Measurements from ENCODE around the gene NGEF.

Gene NGEF

DNA sequence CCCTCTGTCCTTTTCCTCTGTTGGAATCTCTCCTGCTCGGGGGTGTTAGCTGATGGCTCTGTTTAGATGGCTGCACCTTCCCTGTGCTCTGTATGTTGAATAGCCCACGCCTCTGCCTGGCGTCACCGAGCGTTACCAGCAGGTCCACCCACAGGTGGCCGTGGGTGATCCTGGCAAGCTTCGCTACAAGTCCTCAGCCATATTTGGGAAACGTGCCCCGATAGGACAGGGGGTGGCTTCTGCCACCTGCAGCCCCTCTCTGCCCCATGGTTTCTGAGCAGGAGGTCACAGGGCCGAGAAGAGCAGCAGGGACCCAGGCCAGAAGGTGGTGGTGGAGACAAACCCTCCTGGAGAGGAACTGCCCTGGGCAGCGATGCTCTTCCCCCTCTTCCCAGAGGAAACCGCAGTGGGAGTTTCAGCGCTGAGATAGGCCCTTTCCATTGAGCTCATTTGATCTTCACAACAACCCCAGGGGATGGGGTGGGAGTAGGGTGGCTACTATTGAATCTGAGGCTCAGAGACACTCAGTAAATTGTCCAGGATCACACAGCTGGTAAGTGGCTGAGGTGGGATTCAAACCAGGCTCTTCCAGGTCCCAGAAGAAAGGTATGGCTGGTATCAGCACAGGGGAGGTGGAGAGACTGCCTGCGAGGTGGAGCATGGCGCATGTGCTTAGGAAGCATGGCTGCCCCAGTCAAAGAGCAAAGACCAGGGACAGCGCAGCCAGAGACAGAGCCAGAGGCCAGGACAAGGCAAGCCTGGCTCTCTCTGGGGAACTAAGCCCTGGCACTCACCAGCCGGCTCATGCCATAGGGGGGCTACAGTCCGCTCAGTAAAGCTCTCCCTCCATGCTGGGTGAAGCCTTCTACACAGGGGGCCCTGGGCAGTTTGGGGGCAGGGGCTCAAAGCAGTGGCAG is 15.0 kb downstream of the NGEF start:
- no peak for DNase-seq (ENCODE audit: low read depth)

DNA sequence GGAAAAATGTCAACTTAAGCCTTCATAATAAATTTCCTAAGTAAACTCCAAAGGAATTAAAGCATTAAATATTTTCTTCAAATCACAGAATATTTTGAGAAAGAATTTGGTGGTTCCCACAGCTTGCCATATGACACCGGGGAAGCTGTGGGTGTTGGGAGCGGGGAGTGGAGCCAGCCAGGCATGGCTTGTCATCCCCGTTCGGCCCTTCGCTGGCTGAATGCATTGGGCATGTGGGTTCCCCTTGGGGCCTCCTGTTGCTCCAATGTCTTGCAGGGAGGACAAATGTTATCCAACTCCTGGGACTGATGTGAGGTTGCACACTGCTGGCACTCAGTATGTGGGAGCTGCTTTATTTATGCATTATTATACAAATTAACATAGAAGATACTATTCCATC is 18.6 kb downstream of the NGEF start:
- no peak for DNase-seq (ENCODE audit: low read depth)

DNA sequence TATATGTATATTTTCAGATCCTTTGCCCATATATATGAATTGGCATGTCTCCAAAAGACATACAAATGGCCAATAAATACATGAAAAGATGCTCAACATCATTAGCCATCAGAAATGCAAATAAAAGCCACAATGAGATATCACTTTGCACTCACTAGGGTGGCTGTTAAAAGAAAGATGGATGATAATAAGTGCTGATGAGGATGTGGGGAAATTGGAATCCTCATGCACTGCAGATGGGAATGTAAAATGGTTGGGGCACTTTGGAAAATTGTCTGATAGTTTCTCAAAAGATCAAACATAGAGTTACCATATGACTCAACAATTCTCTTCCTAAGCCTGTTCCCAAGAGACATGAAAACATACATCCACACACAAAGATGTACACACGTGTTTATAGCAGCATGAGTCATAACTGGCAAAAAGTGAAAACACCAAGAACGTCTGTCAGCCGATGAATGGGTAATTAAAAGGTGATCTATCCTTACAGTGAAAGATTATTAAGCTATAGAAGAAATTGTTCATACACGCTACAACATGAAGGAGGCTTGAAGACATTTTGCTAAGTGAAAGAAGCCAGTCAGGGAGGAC is 19.7 kb downstream of the NGEF start:
- no peak for DNase-seq (ENCODE audit: low read depth)

DNA sequence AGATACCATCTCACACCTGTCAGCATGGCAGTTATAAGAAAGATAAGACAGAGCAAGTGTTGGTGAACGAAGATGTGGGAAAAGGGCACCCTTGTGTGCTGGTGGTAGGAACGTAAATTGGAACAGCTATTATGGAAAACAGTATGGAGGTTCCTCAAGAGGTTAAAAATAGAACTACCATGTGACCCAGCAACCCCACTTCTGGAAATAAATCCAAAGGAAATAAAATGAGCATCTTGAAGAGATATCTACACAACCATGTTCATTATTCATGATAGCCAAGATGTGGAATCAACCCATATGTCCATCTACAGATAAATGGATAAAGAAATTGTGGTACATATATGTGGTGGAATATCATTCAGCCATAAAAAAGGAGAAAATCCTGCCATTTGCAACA is 26.9 kb downstream of the NGEF start:
- DNase-seq (ENCODE audit: low read depth), result no peak

DNA sequence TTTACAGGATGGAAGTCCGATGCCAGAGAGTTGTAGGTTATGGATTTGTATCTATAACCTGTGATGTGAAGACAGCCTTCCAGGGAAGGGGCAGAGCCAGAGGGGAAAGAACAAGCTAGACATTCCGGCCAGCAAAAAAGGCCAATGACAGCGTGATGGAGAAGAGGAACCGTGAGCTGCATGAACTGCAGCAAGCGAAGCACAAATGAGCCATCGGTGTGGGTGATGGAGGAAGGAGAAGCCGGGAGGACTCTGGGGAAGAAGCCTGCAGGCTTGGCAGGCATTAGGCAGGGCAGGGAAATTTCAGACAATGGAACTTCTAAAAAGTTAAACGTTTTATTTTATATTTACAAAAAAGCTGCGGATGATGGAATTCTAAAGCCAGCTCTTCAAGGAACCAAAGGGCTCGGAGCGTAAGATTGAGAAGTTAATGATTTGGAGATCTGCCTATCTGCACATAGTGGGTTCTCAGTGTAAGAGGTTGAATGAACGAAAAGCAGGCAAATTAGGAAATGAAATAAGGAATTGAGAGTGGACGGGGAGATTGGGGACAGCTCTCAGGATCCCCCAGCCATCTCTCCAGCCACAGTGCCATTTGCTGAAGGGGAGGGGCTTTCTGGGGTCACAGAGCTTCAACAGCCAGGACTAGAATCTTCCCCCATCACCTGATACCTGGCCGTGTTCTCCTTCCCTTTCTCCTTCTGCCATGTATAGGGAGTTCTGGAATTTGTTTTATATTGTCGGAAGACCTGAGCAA is 28.4 kb downstream of the NGEF start:
- no peak for DNase-seq (ENCODE audit: low read depth)

DNA sequence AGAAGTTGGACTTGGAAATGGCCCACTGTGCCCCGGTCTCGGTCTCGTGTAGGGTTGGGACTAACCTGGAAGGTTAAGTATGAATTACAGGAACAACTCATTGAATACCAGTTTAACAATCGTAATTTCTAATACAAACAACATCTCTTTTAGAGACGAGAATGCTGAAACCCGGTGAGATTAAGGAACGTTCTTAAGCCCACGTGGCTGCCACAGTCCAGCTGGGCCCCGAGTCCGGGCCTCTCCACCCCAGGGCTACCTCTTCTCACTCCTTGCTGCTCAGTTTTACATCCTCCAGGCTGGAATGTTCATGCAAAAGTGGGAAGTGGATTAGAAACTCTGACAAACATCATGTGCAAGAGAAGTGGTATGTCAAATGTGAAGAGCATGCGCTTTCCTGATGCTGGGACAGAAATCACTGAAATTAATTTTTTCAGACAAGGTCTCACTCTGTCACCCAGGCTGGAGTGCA is 29.4 kb downstream of the NGEF start:
- DNase-seq (ENCODE audit: low read depth), result no peak

DNA sequence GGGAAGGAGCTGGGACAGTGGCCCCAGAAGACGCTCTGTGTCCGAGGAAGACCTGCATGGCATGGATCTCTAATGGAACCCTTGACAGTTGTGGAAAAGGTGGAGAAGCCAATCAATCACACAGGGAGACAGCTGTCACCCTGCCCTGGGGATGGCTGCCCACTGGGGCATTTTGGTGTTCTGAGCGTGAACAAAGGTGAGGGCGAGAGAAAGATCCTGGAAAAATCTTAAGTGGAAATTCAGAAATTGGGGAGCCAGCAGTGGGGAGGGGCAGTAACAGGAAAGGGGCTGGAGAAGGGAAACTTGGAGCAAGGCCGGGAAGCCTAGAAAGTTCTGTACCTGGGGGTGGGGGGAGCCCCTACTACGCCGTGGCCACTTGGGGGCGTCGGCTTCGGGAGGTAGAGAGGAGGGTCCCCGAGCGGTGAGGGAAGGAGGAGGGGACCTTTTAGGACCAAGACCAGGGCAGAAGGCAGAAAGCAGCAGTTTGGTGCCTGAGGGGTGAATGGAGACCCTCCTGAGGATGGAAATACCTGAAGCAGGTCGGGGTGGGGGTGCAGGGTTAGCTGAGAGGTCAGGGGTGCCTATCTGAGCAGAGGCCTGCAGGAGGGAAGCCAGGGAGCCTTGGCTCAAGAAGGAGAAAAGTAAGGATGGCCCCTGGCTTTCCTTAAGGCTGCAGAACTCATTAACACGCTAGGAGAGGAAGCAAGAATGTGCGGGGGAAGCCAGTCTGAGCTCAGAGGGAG is 30.0 kb downstream of the NGEF start:
- DNase-seq (ENCODE audit: low read depth), result no peak

DNA sequence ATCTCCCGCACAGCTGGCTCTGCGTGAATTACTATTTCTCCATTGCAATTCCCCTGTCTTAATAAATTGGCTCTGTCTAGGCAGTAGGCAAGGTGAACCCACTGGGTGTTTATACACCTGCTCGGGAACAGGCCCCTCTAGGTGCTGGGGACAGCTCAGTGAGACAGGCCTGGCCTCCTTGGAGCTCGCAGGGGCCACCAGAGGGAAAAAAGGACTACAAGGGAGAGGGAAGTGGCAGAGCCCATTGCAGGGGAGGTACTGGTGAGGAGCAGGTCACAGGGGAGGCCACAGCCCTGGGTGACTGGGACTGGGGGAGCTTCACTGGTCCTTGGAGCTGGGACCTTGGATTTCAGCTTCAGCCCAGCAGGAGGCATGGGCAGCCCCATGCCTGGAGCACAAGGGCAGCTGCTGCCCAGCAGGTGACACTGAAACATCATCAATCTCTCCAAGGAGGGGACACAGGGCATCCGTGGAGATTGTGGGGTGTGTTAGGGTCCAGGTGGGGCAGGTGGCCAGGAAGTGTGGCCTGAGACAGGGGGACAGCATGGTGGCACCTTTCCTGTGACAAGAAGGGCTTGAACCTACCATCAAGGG is 31.2 kb downstream of the NGEF start:
- no peak for DNase-seq (ENCODE audit: low read depth)

DNA sequence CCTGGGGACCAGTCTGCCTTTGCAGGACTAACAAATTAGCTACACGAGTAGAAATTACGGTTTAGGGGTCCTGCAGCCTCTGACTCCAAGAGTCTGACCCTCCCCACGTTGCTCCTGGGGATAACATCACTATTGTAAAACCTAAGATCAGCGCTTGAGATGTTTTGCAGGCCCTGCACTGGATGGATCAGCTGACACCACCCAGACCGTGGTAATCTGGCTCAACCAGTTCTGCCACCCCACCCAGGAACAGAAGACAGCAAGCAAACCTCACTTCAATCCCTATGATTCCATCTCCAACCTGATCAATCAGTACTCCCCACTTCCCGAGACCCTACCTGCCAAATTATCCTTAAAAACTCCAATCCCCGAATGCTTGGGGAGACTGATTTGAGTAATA is 31.7 kb downstream of the NGEF start:
- no peak for DNase-seq (ENCODE audit: low read depth)

DNA sequence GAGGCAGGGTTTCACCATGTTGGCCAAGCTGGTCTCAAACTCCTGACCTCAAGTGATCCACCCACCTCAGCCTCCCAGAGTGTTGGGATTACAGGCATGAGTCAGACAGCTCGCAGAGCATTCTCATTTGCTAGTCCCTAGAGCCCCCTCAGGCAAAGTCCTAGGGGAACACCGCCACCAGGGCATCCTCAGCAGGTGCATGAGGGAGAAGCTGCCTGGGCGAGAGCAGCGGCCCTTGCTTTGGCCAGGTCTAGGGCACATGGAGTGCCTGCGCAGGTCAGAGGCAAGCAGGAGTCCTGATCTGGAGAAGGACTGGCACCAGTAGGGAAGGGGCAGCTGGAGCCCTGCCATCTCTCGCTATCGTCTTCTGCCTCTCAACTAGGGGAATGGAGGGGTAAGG is 32.4 kb downstream of the NGEF start:
- no peak for DNase-seq (ENCODE audit: low read depth)

DNA sequence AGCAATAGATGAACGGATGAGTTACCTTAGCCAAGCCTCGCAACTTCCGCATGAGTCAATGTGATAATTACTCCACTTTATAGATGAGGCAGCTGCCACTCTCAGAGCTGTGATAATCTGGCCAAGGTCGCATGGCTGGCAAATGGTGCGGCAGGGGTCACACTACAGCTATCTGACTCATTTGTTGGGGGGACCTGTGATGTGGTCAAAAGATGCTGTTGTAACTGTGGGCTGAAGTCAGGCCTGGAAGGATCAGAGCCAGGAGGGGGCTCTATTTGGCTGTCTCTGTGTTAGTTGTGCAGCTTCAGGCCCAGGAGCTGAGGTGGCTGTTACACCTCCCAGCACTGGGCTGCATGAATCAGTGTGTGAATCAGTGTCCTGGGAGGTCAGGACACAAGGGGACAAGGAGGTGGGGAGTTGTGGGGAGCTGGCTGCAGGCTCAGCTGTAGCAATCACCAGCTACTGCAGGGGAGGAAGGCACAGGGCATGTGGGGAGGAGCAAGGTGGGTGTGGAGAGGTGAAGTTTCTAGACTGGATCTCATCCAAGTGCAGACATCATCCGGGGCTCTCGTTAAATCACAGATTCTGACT is 33.1 kb downstream of the NGEF start:
- no peak for DNase-seq (ENCODE audit: low read depth)

DNA sequence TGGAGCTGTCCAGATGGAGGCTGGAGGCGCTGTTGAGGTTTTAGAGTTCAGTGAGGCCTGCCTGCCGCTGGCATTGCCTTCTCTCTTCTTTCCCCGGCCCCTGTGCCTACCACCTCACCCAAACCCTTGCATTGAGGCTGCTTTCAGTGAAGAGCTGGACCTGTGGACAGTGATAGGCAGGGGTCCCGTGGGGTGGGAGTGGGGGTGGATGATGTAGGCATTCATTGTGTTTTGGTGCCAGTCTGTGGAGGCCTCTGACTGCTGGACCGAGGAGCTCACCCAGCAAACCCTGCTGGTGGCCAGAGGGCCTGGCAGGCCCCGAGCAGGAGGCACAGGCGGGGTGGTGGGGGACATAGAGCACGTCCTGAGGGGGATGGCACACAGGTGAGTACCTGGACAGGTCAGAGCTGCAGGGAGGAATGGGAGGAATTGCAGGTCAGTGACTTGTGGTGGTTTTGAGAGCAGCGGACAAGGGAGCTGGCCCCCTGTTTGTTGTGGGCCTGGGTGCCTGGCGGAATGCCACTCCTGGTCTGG is 35.6 kb downstream of the NGEF start:
- DNase-seq (ENCODE audit: low read depth), result no peak

DNA sequence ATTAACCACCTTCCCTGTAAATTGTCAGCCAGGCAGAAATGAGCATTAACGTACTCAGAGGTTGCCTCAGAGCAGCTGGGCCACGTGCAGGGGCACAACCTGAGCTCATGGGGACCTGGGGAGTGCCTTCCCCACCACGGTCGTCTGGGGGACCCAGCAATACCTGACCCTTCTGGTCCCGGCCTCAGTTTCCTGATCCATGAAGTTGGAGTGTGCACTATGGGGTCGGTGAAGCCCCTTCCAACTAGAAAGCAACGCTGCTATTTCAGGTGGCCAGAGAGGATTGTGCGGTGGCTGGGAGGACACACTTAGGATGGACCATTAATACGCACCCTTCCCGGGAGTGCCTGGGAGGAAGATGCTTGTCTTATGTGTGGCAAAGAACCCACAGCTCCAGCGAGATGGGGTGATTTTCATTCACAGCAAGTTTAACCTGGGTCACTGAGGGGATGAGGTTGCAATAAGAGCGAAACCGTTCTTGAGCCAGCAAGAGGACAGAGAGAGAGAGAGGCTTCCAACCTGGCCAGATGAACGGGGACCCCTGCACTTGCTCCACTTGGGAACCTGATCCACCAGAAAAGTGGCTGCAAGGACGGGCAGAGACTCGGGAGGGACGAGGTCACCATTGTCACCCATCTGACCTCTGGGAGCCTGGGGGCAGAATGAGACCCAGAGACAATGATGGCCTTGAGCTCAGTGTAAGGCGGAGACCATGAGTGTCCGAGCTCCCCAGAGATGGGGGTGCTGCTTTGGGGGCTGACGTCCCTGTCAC is 36.2 kb downstream of the NGEF start:
- DNase-seq (ENCODE audit: low read depth), result no peak

DNA sequence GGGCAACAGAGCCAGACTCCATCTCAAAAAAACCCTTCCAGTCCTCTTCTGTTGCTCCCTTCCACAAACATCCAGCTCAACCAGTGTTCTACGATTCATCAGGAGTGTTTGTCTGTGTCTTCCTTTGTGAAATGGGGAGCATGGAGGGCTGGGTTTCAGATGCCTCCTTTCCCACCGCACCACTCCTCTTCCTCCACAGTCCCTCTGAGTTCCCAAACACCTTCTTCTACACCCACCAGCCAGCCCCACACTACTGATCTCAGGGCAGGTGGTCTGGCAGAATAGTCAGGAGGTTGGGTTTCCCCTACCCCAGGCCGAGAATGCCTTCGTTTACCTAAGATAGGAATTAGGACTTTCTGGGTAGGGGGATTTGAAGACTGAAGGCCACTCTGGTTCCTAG is 36.9 kb downstream of the NGEF start:
- no peak for DNase-seq (ENCODE audit: low read depth)

DNA sequence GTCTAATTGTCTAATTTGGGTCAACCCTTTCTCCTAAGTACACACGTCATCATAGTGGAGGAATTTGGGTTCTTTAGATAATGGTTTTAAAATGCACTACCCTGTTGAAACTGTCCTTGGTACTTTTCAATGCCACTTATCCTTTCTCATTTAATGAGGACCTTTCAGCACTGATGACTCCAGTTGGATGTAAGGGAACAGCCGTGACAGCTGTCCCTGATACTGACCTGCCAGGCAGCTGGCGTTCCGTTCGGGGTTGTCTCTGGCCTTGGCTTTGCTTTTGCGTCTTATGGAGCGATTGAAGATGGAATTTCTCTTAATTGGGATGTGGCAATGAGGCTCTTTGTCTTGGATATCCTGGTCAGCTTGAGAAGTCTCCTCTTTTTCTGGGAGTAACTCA is 38.7 kb downstream of the NGEF start:
- no peak for DNase-seq (ENCODE audit: low read depth)

DNA sequence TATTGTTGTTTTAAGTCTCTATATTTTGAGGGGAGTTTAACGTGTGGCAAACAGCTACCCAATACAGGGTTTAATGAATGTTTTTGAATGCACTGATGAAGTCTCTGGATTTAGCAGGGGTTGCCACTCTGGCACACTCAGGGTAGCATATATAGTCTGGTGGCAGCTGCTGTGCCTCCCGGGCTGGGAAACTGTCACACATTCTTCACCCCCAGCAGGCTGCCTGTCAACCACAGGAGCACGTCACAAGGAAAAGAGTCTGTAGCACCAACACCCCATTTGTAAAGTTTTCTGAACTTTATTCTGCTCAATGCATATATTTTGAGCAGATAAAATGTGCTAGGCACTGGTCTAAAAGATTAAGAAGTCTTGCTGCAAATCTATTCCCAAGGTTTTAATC is 39.3 kb downstream of the NGEF start:
- DNase-seq (ENCODE audit: low read depth), result no peak

DNA sequence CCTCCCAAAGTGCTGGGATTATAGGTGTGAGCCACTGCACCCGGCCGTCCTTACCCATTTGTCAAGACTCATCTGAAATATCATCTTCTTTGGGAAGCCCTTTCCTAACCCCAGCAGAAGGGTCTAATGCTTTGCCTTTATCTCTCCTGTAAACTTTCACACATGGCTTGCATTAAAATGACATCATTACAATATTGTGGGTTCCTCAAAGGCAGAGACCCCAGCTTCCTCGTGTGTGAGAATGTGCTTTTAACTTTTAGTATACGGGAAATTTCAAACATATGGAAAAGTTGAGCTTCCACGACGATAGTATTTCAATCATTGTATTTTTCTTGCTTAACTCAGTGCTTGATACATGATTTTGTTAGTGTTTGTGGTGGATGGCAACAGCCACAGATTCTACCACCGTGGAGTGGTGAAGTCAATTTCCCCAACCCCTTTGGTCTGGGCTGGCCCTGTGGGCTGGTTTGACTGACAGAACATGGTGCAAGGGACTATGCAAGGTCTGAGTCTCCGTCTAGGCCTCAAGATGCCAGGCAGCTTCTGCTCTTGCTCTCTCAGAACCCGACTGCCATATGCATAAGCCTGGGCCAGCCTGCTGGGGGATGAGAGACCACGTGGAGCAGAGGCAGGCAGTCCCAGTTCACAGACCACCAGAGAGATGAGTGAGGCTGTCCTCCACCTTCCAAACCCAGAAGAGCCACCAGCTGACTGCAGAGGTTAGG is 39.9 kb downstream of the NGEF start:
- no peak for DNase-seq (ENCODE audit: low read depth)

DNA sequence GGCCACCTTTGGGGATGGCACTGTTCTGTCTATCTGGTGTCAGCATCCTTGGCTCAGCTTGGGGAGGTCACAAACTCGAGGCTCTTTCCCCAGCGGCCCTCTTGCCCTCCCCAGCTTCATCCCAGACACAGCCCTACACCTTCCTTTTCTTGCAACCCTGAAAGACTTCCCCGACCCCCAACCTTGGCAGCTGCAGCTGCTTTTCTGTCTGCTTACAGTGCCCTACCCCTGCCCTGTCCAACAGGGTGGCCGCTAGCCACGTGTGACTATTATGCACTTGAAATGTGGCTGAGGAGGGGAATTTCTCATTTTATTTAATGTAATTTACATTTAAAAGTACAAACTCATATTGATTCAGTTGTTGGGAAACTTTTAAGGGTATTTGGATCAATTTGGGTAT is 41.3 kb downstream of the NGEF start:
- DNase-seq (ENCODE audit: low read depth), result no peak

DNA sequence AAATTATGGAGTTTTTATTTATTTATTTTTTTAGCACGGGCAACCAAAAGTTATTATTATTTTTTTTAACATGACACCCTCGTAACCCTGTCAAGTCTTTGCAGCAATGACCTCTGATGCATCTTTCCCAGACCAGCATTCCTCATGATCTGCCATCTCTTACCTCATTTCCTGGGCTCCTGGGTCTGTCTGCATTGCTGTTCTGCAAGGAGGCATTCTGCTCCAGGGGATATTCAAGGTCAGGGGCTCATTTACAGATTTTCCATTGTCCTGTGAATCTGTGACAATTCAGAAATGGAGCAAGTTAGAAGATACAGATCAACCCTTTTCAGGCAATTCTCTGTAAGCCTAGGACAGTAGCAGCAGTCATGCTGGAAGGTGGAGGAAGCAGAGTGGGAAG is 43.0 kb downstream of the NGEF start:
- no peak for DNase-seq (ENCODE audit: low read depth)

DNA sequence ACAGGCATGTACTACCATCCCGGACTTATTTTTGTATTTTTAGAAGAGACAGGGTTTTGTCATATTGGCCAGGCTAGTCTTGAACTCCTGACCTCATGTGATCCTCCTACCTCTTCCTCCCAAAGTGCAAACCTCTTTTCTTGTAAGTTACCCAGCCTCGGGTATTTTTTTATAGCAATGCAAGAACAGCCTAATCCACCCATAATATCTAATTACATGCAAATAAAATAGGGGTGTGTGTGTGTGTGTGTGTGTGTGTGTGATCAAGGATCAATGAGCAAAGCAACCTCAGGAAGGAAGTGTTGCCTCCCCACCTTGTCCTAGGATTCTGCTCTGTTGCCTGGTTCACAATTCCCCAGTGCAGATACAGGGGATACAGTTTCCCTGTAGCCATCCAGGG is 45.6 kb downstream of the NGEF start:
- no peak for DNase-seq (ENCODE audit: low read depth)

Measured in activated T-helper 1 cell treated with Interleukin-2 at 50 U/mL for 16 hours (primary cell).